PFSK-1 (cell line): ENCODE data around the gene PIK3AP1.

Experiments used
- FOXP2 ChIP-seq: optimal IDR thresholded peaks from 2 replicates; pipeline ENCODE3; 2011; ENCODE audit warnings: borderline replicate concordance, control low read depth, inconsistent platforms; ENCODE audit not compliant: insufficient read depth; ENCODE audit errors: extremely low read length, extremely low read depth
- POLR2AphosphoS5 ChIP-seq: IDR thresholded peaks from 2 replicates; pipeline ENCODE4 v1.6.1; 2012; ENCODE audit warnings: low read depth, mild to moderate bottlenecking, control low read depth, low read length, moderate library complexity
- SIN3A ChIP-seq: IDR thresholded peaks from 2 replicates; pipeline ENCODE4 v1.6.1; 2012; ENCODE audit warnings: mild to moderate bottlenecking, low read length, moderate library complexity, borderline replicate concordance; ENCODE audit not compliant: insufficient read depth
- TAF1 ChIP-seq: IDR thresholded peaks from 2 replicates; pipeline ENCODE4 v1.6.1; 2012; ENCODE audit warnings: low read length, control low read depth, borderline replicate concordance; ENCODE audit not compliant: insufficient read depth
- TF ChIP-seq, protein P1 (sequence below), 2 experiments: IDR thresholded peaks; 2 replicates each; pipeline versions ENCODE4 v1.6.1 to v1.8.0; 2011 to 2012; ENCODE audit warnings: low read depth in 2 of 2, low read length in 2 of 2, control low read depth in 1 of 2, inconsistent platforms in 1 of 2, mild to moderate bottlenecking in 1 of 2, moderate library complexity in 1 of 2; ENCODE audit not compliant: insufficient read depth in 1 of 2

PIK3AP1 gene

DNA sequence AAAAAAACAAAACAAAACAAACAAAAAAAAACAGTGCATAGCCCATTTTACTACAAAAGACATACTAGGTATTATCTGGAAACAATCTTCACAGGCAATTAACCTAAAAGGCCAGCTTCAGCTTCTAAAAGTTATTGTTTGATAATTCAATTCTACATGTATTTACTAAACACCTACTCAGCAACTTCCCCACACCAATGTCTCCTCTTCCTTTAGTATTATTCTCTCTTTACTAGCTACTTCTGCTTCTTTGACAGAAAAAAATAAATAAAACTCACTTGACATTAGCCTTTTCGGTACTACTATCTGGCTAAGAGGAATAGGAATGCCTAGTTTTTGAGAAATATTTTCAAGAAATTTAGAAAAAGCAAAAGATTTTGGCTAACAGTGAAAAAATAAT is 136.3 kb downstream of the PIK3AP1 start:
- no peak for TF ChIP-seq TAF1
- no peak for TF ChIP-seq POLR2AphosphoS5
- TF ChIP-seq FOXP2, result no peak
- no peak for TF ChIP-seq SIN3A
- TF ChIP-seq, protein P1, sequence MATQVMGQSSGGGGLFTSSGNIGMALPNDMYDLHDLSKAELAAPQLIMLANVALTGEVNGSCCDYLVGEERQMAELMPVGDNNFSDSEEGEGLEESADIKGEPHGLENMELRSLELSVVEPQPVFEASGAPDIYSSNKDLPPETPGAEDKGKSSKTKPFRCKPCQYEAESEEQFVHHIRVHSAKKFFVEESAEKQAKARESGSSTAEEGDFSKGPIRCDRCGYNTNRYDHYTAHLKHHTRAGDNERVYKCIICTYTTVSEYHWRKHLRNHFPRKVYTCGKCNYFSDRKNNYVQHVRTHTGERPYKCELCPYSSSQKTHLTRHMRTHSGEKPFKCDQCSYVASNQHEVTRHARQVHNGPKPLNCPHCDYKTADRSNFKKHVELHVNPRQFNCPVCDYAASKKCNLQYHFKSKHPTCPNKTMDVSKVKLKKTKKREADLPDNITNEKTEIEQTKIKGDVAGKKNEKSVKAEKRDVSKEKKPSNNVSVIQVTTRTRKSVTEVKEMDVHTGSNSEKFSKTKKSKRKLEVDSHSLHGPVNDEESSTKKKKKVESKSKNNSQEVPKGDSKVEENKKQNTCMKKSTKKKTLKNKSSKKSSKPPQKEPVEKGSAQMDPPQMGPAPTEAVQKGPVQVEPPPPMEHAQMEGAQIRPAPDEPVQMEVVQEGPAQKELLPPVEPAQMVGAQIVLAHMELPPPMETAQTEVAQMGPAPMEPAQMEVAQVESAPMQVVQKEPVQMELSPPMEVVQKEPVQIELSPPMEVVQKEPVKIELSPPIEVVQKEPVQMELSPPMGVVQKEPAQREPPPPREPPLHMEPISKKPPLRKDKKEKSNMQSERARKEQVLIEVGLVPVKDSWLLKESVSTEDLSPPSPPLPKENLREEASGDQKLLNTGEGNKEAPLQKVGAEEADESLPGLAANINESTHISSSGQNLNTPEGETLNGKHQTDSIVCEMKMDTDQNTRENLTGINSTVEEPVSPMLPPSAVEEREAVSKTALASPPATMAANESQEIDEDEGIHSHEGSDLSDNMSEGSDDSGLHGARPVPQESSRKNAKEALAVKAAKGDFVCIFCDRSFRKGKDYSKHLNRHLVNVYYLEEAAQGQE (IDR thresholded peaks at IDR 0.05; ENCODE audit: insufficient read depth in 1 of 2, low read depth in 2 of 2, low read length in 2 of 2), result no peak

DNA sequence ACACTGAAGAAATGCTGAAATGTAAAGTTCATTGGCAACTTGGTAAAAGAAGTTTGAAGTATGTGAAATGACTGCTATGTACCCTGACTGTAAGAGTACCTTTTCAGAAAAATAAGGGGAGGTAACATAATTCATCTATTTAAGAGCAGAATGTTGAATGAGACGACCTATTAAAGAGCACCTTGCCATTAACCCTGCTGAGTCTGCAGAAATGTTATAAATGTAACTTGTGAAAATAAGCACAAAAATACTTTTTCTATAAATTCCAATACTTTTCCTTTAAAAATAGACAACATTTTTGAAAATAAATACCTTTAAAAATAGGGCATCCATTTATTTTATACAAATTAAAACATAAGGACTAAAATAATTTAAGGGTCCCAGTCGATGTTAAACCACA is 141.2 kb downstream of the PIK3AP1 start:
- no peak for TF ChIP-seq POLR2AphosphoS5
- no peak for TF ChIP-seq TAF1

DNA sequence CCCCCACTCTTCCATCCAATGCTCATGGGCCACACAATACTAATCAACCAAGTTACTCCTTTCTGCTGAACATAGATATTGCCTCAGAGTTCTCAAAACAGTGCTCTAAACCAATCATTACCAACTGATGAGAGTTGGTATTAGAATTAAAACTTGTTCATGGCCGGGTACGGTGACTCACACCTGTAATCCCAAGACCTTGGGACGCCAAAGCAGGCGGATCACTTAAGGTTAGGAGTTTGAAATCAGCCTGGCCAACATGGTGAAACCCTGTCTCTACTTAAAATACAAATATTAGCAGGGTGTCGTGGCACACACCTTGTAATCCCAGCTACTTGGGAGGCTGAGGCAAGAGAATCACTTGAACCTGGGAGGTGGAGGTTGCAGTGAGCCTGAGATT is 141.7 kb downstream of the PIK3AP1 start:
- no peak for TF ChIP-seq TAF1
- no peak for TF ChIP-seq SIN3A
- TF ChIP-seq, protein P1 (IDR thresholded peaks at IDR 0.05; ENCODE audit: insufficient read depth in 1 of 2, low read depth in 2 of 2, low read length in 2 of 2), result no peak
- no peak for TF ChIP-seq FOXP2
- TF ChIP-seq POLR2AphosphoS5, result no peak

DNA sequence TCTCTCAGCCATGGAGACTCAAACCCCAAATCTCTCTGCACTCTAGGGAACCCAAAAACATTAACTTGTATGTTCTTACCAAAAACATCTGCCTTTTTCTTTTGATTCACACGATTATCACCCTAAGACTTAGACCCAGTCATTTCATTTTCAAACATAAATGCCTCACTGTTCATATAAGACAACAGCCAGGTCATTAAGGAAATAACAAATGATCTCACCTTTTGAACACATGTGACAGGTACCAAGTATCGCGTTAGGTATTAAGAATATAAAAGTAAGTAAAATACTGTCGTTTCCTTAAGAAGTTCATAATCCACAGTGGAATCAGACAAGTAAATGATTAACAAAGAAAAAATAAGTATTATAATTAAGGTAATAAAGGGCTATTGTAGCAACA is 142.3 kb downstream of the PIK3AP1 start:
- TF ChIP-seq TAF1 (no peak), POLR2AphosphoS5 (no peak)
- TF ChIP-seq, protein P1 (IDR thresholded peaks at IDR 0.05; ENCODE audit: insufficient read depth in 1 of 2, low read depth in 2 of 2, low read length in 2 of 2), result no peak

DNA sequence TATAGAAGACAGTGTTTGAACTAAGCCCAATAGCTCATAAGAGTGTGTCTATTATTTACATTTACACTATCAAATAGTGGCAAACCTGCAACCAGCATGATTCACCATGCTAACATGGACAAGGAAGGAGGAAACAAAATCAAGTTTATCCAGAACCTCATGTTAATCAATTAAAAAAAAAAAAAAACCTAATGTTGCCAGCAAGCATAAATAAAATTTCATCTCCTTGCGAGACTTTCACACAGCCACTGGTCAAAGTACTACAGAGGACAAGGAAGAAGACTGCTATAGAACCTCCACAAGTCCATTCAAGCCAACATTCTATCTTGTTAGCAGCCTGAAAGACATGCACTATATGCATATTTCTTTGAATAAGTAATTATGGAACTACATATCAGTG is 143.2 kb downstream of the PIK3AP1 start:
- TF ChIP-seq SIN3A (no peak), POLR2AphosphoS5 (no peak), FOXP2 (no peak), TAF1 (no peak)
- TF ChIP-seq, protein P1 (IDR thresholded peaks at IDR 0.05; ENCODE audit: insufficient read depth in 1 of 2, low read depth in 2 of 2, low read length in 2 of 2), result no peak
